ENCODE results near the gene SULT1B1. TPM values are rescaled to one million over a fixed set of nuclear protein-coding genes. Genes with fewer than 3 reads are reported as not detected.

Gene SULT1B1
- total RNA-seq, 1 donor from 2014 or later: not detected

- H3K27ac ChIP-seq: no peak overlapping the region
- Mint-ChIP-seq H3K4me3 (no peak overlapping the region), H3K27ac (no peak overlapping the region), H3K27me3 (ENCODE audit: insufficient read depth, low read depth) (no peaks in the 10 kb centered on the region), H3K9me3 (no peaks in the 10 kb centered on the region), H3K36me3 (no peaks in the 10 kb centered on the region), H3K4me1 (peaks cover 2% of the 10 kb centered on the region)
- H3K4me1 ChIP-seq: peaks cover 18% of the 10 kb centered on the region
- H3K9me3 ChIP-seq (ENCODE audit: low read depth): no peaks in the 10 kb centered on the region
- H3F3A ChIP-seq (ENCODE audit: low read depth): no peaks in the 10 kb centered on the region
- H3K4me3 ChIP-seq: no peak overlapping the region
- TF ChIP-seq CTCF (IDR thresholded peaks at IDR 0.05) (no peak), EZH2 (IDR thresholded peaks at IDR 0.05) (no peak)
- H4K20me1 ChIP-seq (ENCODE audit: low read depth): no peaks in the 10 kb centered on the region
- H3K36me3 ChIP-seq: no peaks in the 10 kb centered on the region
- no peak overlapping the region for H2AFZ ChIP-seq (replicated peaks)
- H3K4me2 ChIP-seq: no peak overlapping the region
- H3K27me3 ChIP-seq: no peaks in the 10 kb centered on the region
- H3K79me2 ChIP-seq (ENCODE audit: low read depth): no peaks in the 10 kb centered on the region
- no peak for DNase-seq (ENCODE audit: low spot score)
- no peak overlapping the region for H3K9ac ChIP-seq
Measured at GRCh38 chr4:69787879-69788278, 27.5 kb upstream of the SULT1B1 start.

DNA sequence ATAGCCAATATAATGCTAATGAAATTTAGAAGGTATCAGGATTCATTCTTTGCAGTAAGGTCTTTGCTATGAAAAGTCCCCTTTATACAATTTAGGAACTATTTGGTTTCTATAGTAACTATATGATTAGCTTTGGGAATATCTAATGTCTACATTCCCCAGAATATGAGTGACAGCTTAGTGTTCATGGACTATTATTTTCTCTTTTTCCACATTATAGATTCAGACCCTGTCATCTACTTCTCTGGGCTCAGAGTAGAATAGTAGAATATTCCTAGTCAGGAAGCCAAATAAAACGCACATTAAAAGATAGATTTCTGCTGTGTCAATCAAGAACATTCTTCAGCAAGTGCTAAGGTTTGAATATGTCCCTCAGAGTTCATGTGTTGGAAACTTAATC, 26.1 kb upstream of the SULT1B1 start:
- H3K27me3 Mint-ChIP-seq (ENCODE audit: insufficient read depth, low read depth): no peaks in the 10 kb centered on the region
- Histone ChIP-seq H3K9ac (no peak overlapping the region), H3K79me2 (ENCODE audit: low read depth) (no peaks in the 10 kb centered on the region), H3K27me3 (no peaks in the 10 kb centered on the region), H2AFZ (replicated peaks) (no peak overlapping the region), H3K27ac (no peak overlapping the region), H3K4me1 (peaks cover 18% of the 10 kb centered on the region), H3K9me3 (ENCODE audit: low read depth) (no peaks in the 10 kb centered on the region), H3K36me3 (no peaks in the 10 kb centered on the region), H3K4me2 (no peak overlapping the region), H3K4me3 (no peak overlapping the region), H3F3A (ENCODE audit: low read depth) (no peaks in the 10 kb centered on the region), H4K20me1 (ENCODE audit: low read depth) (no peaks in the 10 kb centered on the region)
- H3K36me3 Mint-ChIP-seq: no peaks in the 10 kb centered on the region
- H3K9me3 Mint-ChIP-seq: no peaks in the 10 kb centered on the region
- DNase-seq (ENCODE audit: low spot score): no peak
- TF ChIP-seq EZH2 (IDR thresholded peaks at IDR 0.05) (no peak), CTCF (IDR thresholded peaks at IDR 0.05) (no peak), EZH2phosphoT487 (IDR thresholded peaks at IDR 0.05) (no peak)
- peaks cover 2% of the 10 kb centered on the region for H3K4me1 Mint-ChIP-seq
- no peak overlapping the region for H3K27ac Mint-ChIP-seq
- H3K4me3 Mint-ChIP-seq: no peak overlapping the region

GRCh38 chr4:69785211-69785831, 24.9 kb upstream of the SULT1B1 start:
- Mint-ChIP-seq H3K27me3 (ENCODE audit: insufficient read depth, low read depth) (no peaks in the 10 kb centered on the region), H3K4me3 (no peak overlapping the region), H3K36me3 (no peaks in the 10 kb centered on the region), H3K9me3 (no peaks in the 10 kb centered on the region), H3K4me1 (peaks cover 2% of the 10 kb centered on the region), H3K27ac (no peak overlapping the region)
- no peak for TF ChIP-seq EZH2 (IDR thresholded peaks at IDR 0.05)
- TF ChIP-seq CTCF (IDR thresholded peaks at IDR 0.05): no peak
- no peak for TF ChIP-seq EZH2phosphoT487 (IDR thresholded peaks at IDR 0.05)
- DNase-seq (ENCODE audit: low spot score): no peak
- H3K27ac ChIP-seq: no peak overlapping the region
- H4K20me1 ChIP-seq (ENCODE audit: low read depth): no peaks in the 10 kb centered on the region
- H3K9me3 ChIP-seq (ENCODE audit: low read depth): no peaks in the 10 kb centered on the region
- peaks cover 18% of the 10 kb centered on the region for H3K4me1 ChIP-seq
- no peak overlapping the region for H3K9ac ChIP-seq
- no peak overlapping the region for H3K4me3 ChIP-seq
- peak overlapping the region; percentile 3 for H2AFZ ChIP-seq (replicated peaks)
- H3K4me2 ChIP-seq: no peak overlapping the region
- no peaks in the 10 kb centered on the region for H3F3A ChIP-seq (ENCODE audit: low read depth)
- H3K79me2 ChIP-seq (ENCODE audit: low read depth): no peaks in the 10 kb centered on the region
- no peaks in the 10 kb centered on the region for H3K27me3 ChIP-seq
- H3K36me3 ChIP-seq: no peaks in the 10 kb centered on the region
